ENCODE measurements around the gene LRRIQ3.
"Not testable (repeated sequence)": the region's sequence is repeated elsewhere in the genome, so short reads cannot be mapped to it uniquely, and the experiment has no call there.

Gene LRRIQ3

GRCh38 chr1:74197657-74198552 is at the start of gene LRRIQ3, which contains the start of gene FPGT:
LRRIQ3 (minus strand) TSS chr1:74198176; CDS start chr1:74183684, 14,492 bp downstream.
FPGT (plus strand) TSS chr1:74198242; CDS start chr1:74198279, 37 bp downstream.
- DNase-seq (ENCODE audit: low read depth): peak; percentile 94

- DNase-seq (ENCODE audit: low read depth): no peak
Observed at GRCh38 chr1:74246315-74246714, 48.3 kb upstream of the LRRIQ3 start.

- DNase-seq (ENCODE audit: low read depth): no peak
Observed at GRCh38 chr1:74245168-74245772, 47.3 kb upstream of the LRRIQ3 start.

GRCh38 chr1:74237787-74238186 is 39.8 kb upstream of the LRRIQ3 start:
- no peak for DNase-seq (ENCODE audit: low read depth)

- DNase-seq (ENCODE audit: low read depth): no peak
Observed at GRCh38 chr1:74237035-74237434, 39.1 kb upstream of the LRRIQ3 start.

GRCh38 chr1:74236440-74236839 is 38.5 kb upstream of the LRRIQ3 start:
- DNase-seq (ENCODE audit: low read depth): no peak

GRCh38 chr1:74235153-74235552 is 37.2 kb upstream of the LRRIQ3 start, which contains the start of gene TNNI3K:
TNNI3K (plus strand) TSS chr1:74235387; CDS start chr1:74235452, 65 bp downstream.
- DNase-seq (ENCODE audit: low read depth): no peak

- no peak for DNase-seq (ENCODE audit: low read depth)
Observed at GRCh38 chr1:74223453-74223852, 25.5 kb upstream of the LRRIQ3 start.

- no peak for DNase-seq (ENCODE audit: low read depth)
Observed at GRCh38 chr1:74222701-74223100, 24.7 kb upstream of the LRRIQ3 start.

- DNase-seq (ENCODE audit: low read depth): no peak
Observed at GRCh38 chr1:74215229-74215628, 17.3 kb upstream of the LRRIQ3 start.

- DNase-seq (ENCODE audit: low read depth): no peak
Observed at GRCh38 chr1:74205266-74205665, 7.3 kb upstream of the LRRIQ3 start.

- DNase-seq (ENCODE audit: low read depth): no peak
Observed at GRCh38 chr1:74199504-74199903, 1.5 kb upstream of the LRRIQ3 start.

GRCh38 chr1:74197255-74197654 is 721 bp downstream of the LRRIQ3 start:
- no peak for DNase-seq (ENCODE audit: low read depth)

- DNase-seq (ENCODE audit: low read depth): no peak
Observed at GRCh38 chr1:74195339-74195738, 2.6 kb downstream of the LRRIQ3 start.

- DNase-seq (ENCODE audit: low read depth): no peak
Observed at GRCh38 chr1:74193908-74194307, 4.1 kb downstream of the LRRIQ3 start.

- DNase-seq (ENCODE audit: low read depth): no peak
Observed at GRCh38 chr1:74180490-74180889, 17.5 kb downstream of the LRRIQ3 start.

- not testable (repeated sequence) for DNase-seq (ENCODE audit: low read depth)
Observed at GRCh38 chr1:74174423-74174822, 23.6 kb downstream of the LRRIQ3 start.

- no peak for DNase-seq (ENCODE audit: low read depth)
Observed at GRCh38 chr1:74162333-74162732, 35.6 kb downstream of the LRRIQ3 start.

- DNase-seq (ENCODE audit: low read depth): no peak
Observed at GRCh38 chr1:74161497-74161896, 36.5 kb downstream of the LRRIQ3 start.

GRCh38 chr1:74160046-74160445 is 37.9 kb downstream of the LRRIQ3 start:
- no peak for DNase-seq (ENCODE audit: low read depth)

- DNase-seq (ENCODE audit: low read depth): no peak
Observed at GRCh38 chr1:74145086-74145485, 52.9 kb downstream of the LRRIQ3 start.

GRCh38 chr1:74117370-74117769 is 80.6 kb downstream of the LRRIQ3 start:
- DNase-seq (ENCODE audit: low read depth): not testable (repeated sequence)

- DNase-seq (ENCODE audit: low read depth): no peak
Observed at GRCh38 chr1:74113333-74113732, 84.6 kb downstream of the LRRIQ3 start.
